ENCODE measurements around the gene ADPRHL1.

The ADPRHL1 gene

GRCh38 chr13:113499936-113500335 is 46.6 kb upstream of the ADPRHL1 start:
- Histone ChIP-seq H3K36me3 (ENCODE audit: control insufficient read depth, low read length) (peaks cover 85% of the 10 kb centered on the region), H3K9me2 (replicated peaks; ENCODE audit: control insufficient read depth, low read length) (no peaks in the 10 kb centered on the region), H3K4me2 (ENCODE audit: low read length) (no peak overlapping the region), H4K20me1 (ENCODE audit: control insufficient read depth, insufficient read depth, low read depth, low read length) (no peaks in the 10 kb centered on the region), H3K79me2 (ENCODE audit: control insufficient read depth, low read length) (peaks cover 2% of the 10 kb centered on the region; the same call in 1 of the 2 replicates), H3K4me3 (ENCODE audit: low read length) (no peak overlapping the region), H3K4me1 (ENCODE audit: control insufficient read depth, low read length) (no peaks in the 10 kb centered on the region), H3K27ac (ENCODE audit: low read depth, low read length) (no peak overlapping the region), H3K27me3 (ENCODE audit: control insufficient read depth, low read length) (no peaks in the 10 kb centered on the region), H3F3A (ENCODE audit: control insufficient read depth, insufficient read depth) (peaks cover 6% of the 10 kb centered on the region; the same call in 1 of the 2 replicates), H3K9me3 (ENCODE audit: control insufficient read depth, insufficient read depth, low read length) (no peaks in the 10 kb centered on the region; the same call in 1 of the 2 replicates)
- TF ChIP-seq EZH2phosphoT487 (IDR thresholded peaks at IDR 0.05; ENCODE audit: borderline replicate concordance, low read length) (no peak), CTCF (IDR thresholded peaks at IDR 0.05; ENCODE audit: low read depth, low read length, poor library complexity, severe bottlenecking) (no peak)

- H3F3A ChIP-seq (ENCODE audit: control insufficient read depth, insufficient read depth): peaks cover 6% of the 10 kb centered on the region; the same call in 1 of the 2 replicates
- no peaks in the 10 kb centered on the region; the same call in 1 of the 2 replicates for H3K9me3 ChIP-seq (ENCODE audit: control insufficient read depth, insufficient read depth, low read length)
- no peaks in the 10 kb centered on the region for H3K9me2 ChIP-seq (replicated peaks; ENCODE audit: control insufficient read depth, low read length)
- TF ChIP-seq CTCF (IDR thresholded peaks at IDR 0.05; ENCODE audit: low read depth, low read length, poor library complexity, severe bottlenecking): no peak
- no peak for TF ChIP-seq EZH2phosphoT487 (IDR thresholded peaks at IDR 0.05; ENCODE audit: borderline replicate concordance, low read length)
- H3K4me2 ChIP-seq (ENCODE audit: low read length): no peak overlapping the region
- no peak overlapping the region for H3K27ac ChIP-seq (ENCODE audit: low read depth, low read length)
- no peaks in the 10 kb centered on the region for H3K27me3 ChIP-seq (ENCODE audit: control insufficient read depth, low read length)
- H3K4me1 ChIP-seq (ENCODE audit: control insufficient read depth, low read length): no peaks in the 10 kb centered on the region
- H4K20me1 ChIP-seq (ENCODE audit: control insufficient read depth, insufficient read depth, low read depth, low read length): no peaks in the 10 kb centered on the region
- peaks cover 7% of the 10 kb centered on the region for H3K79me2 ChIP-seq (ENCODE audit: control insufficient read depth, low read length)
- H3K4me3 ChIP-seq (ENCODE audit: low read length): no peak overlapping the region
- peaks cover 82% of the 10 kb centered on the region for H3K36me3 ChIP-seq (ENCODE audit: control insufficient read depth, low read length)
These were observed 45.6 kb upstream of the ADPRHL1 start for GRCh38 chr13:113498905-113499304.

- TF ChIP-seq CTCF (IDR thresholded peaks at IDR 0.05; ENCODE audit: low read depth, low read length, poor library complexity, severe bottlenecking): no peak
- TF ChIP-seq EZH2phosphoT487 (IDR thresholded peaks at IDR 0.05; ENCODE audit: borderline replicate concordance, low read length): no peak
- H4K20me1 ChIP-seq (ENCODE audit: control insufficient read depth, insufficient read depth, low read depth, low read length): no peaks in the 10 kb centered on the region
- peaks cover 18% of the 10 kb centered on the region for H3K79me2 ChIP-seq (ENCODE audit: control insufficient read depth, low read length)
- no peak overlapping the region for H3K4me3 ChIP-seq (ENCODE audit: low read length)
- H3F3A ChIP-seq (ENCODE audit: control insufficient read depth, insufficient read depth): peaks cover 6% of the 10 kb centered on the region; the same call in 1 of the 2 replicates
- no peak overlapping the region for H3K27ac ChIP-seq (ENCODE audit: low read depth, low read length)
- no peaks in the 10 kb centered on the region for H3K9me2 ChIP-seq (replicated peaks; ENCODE audit: control insufficient read depth, low read length)
- no peaks in the 10 kb centered on the region; the same call in 1 of the 2 replicates for H3K9me3 ChIP-seq (ENCODE audit: control insufficient read depth, insufficient read depth, low read length)
- H3K4me2 ChIP-seq (ENCODE audit: low read length): no peak overlapping the region
- peaks cover 71% of the 10 kb centered on the region for H3K36me3 ChIP-seq (ENCODE audit: control insufficient read depth, low read length)
- H3K4me1 ChIP-seq (ENCODE audit: control insufficient read depth, low read length): peaks cover 15% of the 10 kb centered on the region
- H3K27me3 ChIP-seq (ENCODE audit: control insufficient read depth, low read length): no peaks in the 10 kb centered on the region
These were observed 43.9 kb upstream of the ADPRHL1 start for GRCh38 chr13:113497217-113497616.
